ENCODE results near the gene CSTF3.

CSTF3 gene

DNA sequence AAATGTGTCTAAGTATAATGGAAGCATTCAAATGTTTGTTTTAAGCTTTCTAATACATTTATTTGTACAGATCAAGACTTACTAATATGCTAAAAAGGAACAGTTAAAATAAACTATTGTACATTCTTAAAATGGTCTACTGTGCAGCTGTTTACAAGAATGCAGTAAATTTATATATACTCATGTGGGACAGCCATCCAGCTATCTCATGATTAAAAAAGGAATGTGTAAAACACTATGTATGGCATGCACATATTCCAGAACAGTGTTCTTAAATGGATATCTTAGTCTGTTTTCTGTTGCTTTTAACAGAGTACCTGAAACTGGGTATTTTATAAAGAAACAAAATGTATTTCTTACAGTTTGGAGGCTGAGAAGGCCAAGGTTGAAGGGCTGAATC is 30.2 kb upstream of the CSTF3 start:
- H3K4me3 ChIP-seq (ENCODE audit: low read depth, low read length), result no peak overlapping the region
- TF ChIP-seq CTCF (IDR thresholded peaks at IDR 0.05; ENCODE audit: borderline replicate concordance, insufficient read depth, low read depth, low read length), result no peak

- TF ChIP-seq CTCF (IDR thresholded peaks at IDR 0.05; ENCODE audit: borderline replicate concordance, insufficient read depth, low read depth, low read length), result no peak
- no peak overlapping the region for H3K4me3 ChIP-seq (ENCODE audit: low read depth, low read length)
Observed at GRCh38 chr11:33187998-33188722, 26.9 kb upstream of the CSTF3 start.

DNA sequence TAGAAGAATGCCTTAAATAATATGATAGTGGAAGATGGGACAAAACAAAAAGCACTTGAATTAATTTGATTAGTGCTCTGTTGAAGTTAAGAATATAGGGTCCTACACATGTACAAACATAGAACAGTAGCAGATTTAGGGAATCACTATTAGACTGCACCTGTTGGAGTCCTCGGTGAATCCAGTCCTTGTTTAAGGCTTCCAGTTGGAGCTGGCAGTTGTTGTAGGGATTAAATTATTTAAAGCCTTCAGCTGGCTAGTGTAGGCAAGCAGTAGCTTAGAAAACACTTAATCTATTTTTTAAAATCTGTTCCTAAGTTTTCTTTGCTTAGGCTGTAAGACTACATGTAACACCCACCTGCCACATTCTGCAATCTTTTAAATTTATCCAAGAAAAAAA is 24.5 kb upstream of the CSTF3 start:
- no peak for TF ChIP-seq CTCF (IDR thresholded peaks at IDR 0.05; ENCODE audit: borderline replicate concordance, insufficient read depth, low read depth, low read length)
- H3K4me3 ChIP-seq (ENCODE audit: low read depth, low read length), result no peak overlapping the region

DNA sequence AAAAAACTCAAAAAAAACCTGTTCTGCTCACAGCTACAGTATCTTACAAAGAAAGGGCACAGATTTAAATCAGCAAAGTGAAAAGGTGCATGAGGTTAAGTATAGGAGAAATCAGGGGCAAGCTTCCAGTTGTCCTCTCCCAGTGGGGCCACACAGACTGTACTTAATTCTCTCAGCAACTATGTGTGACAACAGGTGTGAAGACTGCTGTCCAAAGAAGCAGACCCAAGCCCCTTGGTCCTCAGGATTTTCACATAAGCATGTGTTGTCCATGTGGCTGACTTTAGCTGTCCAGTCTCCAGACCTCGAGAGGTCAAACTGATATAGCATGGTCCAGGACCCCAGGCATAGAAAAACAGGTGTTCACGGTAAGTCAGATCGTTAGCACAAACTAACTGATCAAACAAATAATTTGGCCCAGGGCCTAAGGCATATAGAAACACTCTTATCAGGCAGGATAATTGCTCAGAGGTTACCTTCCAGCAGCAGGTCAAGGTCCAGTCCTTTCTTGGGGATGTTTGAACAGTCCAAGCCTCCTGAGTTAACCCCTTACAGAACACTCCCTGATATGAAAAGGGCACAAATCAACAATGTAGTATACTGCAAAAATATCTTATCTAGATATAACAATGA is 21.1 kb upstream of the CSTF3 start:
- H3K4me3 ChIP-seq (ENCODE audit: low read depth, low read length), result no peak overlapping the region
- TF ChIP-seq CTCF (IDR thresholded peaks at IDR 0.05; ENCODE audit: borderline replicate concordance, insufficient read depth, low read depth, low read length), result no peak

DNA sequence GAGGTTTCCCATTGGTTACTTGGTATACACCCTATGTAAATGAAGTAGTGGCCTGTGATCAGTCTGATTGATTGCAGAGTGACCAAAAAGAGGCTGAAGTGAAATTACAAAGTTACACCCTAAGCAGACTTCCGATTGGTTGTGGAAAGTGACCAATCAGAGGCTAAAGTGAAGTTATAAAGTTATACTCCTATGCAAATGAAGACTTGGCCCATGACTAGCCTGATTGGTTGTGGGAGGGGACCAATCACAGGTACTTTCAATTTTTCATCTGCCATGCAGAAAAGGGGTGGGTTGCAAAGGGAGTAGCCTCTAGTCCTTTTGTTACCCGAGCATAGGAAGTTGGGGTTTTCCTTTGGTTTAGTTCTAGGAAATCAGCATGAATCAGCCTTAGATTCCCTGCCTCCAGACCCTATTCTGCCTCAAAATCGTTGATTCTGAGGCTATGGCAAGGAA is 18.1 kb upstream of the CSTF3 start:
- no peak for TF ChIP-seq CTCF (IDR thresholded peaks at IDR 0.05; ENCODE audit: borderline replicate concordance, insufficient read depth, low read depth, low read length)
- no peak overlapping the region for H3K4me3 ChIP-seq (ENCODE audit: low read depth, low read length)

DNA sequence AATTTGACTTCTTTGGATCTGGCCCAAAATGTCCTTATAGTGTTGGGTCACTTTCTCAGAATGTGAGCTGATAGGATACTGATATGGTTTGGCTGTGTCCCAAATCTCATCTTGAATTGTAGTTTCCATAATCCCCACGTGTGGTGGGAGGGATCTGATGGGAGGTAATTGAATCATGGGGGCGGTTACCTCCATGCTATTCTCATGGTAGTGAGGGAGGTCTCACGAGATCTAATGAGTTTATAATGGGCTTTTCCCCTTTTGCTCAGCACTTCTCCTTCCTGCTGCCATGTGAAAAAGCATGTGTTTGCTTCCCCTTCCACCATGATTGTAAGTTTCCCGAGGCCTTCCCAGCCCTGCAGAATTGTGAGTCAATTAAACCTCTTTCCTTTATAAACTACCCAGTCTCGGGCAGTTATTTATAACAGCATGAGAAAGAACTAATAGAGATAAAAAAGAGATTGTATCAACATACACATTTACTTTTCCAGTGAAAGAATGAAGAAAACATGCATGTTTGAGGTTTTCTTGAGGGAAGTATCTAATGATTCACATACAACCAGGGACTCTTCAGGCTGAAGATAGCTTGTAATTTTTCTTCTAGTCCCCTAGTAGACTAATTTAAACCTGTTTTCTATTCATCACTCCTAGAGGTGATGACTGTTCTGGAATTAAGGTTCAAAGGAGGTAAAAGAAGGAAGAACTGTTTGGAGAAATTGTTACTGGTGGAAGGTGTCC is 17.3 kb upstream of the CSTF3 start:
- H3K4me3 ChIP-seq (ENCODE audit: low read depth, low read length), result no peak overlapping the region
- no peak for TF ChIP-seq CTCF (IDR thresholded peaks at IDR 0.05; ENCODE audit: borderline replicate concordance, insufficient read depth, low read depth, low read length)

Measured in GM12875 (cell line).